K562 treated with DMSO at 1 percent for 12 hours (cell line): ENCODE data around the gene PRB4. TPM values are rescaled to one million over a fixed set of nuclear protein-coding genes. Genes with fewer than 3 reads are reported as not detected.

ENCODE experiments used
- total RNA-seq: library from RNA; unstranded; fragments of 300-600 nt; gene quantifications from 2 replicates; pipeline ENCODE4 v1.2.3, GENCODE V29; 2022; ENCODE audit not compliant: insufficient read depth

Gene PRB4
- total RNA-seq, result not detected in 2 replicates

GRCh38 chr12:11310336-11310735 is at the start of gene PRB4:
Gene PRB4, minus strand, starts transcription at chr12:11310436. Its CDS starts 38 bp downstream, at chr12:11310398.

GRCh38 chr12:11269607-11270006 is 40.6 kb downstream of the PRB4 start, which contains the start of gene PRB3:
Gene PRB3, minus strand, starts transcription at chr12:11269707. Its CDS starts 38 bp downstream, at chr12:11269669.

Other genes starting within 250 kb of the PRB4 start
- not detected in 2 replicates for gene TAS2R46, start 248.1 kb downstream of the PRB4 start, total RNA-seq
- not detected in 2 replicates for gene TAS2R43, start 218.1 kb downstream of the PRB4 start, total RNA-seq
- not detected in 2 replicates for gene TAS2R30, start 175.8 kb downstream of the PRB4 start, total RNA-seq
- 9.1 and 10.7 TPM in 2 replicates for gene SMIM10L1, start 139.2 kb downstream of the PRB4 start, total RNA-seq
- not detected in 2 replicates for gene TAS2R42, start 123.5 kb downstream of the PRB4 start, total RNA-seq
- not detected in 2 replicates for gene PRB3, start 40.7 kb downstream of the PRB4 start, total RNA-seq
- gene PRB2, start 85.1 kb upstream of the PRB4 start, total RNA-seq, result not detected in 2 replicates